ENCODE results near the gene SPINK4.

The SPINK4 gene

DNA sequence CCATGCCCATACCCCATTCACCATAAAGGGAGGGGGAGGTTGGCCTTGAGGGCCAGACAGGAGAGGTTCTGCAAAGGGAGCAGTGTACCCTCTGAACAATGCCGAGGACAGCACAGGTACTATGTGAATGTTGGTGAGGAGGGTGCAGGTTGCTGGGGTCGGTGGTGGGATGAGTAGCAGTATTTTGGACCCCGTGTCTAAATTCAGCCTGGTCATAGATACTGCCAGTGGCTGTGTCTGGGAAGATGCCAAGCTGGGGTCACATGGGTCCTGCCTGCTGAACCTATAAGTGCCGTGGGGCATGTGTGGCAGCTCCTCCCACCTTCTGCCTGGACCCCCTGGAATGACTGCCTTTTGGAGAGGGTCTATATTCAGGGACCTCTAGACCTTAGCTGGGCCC lies 11.4 kb upstream of the SPINK4 start:
- H3K4me1 ChIP-seq (ENCODE audit: control insufficient read depth in 5 of 5, insufficient read depth in 5 of 5, low read length in 5 of 5), result peaks cover 0 to 5% (median 4%) of the 10 kb centered on the region in 5 donors
- H3K4me3 ChIP-seq (ENCODE audit: low read depth in 1 of 5, low read length in 5 of 5), result no peak overlapping the region
- no peaks in the 10 kb centered on the region for H3K36me3 ChIP-seq (ENCODE audit: control insufficient read depth in 5 of 5, insufficient read depth in 5 of 5, low read length in 5 of 5)
- H3K27ac ChIP-seq (ENCODE audit: low read depth, low read length), result no peak overlapping the region
- H3K27me3 ChIP-seq (ENCODE audit: control insufficient read depth in 5 of 5, insufficient read depth in 4 of 5, low read length in 5 of 5), result no peaks in the 10 kb centered on the region
- no peak overlapping the region for H3K9ac ChIP-seq (ENCODE audit: low read length in 5 of 5)
- H3K9me3 ChIP-seq (ENCODE audit: control insufficient read depth in 5 of 5, low read length in 5 of 5), result no peaks in the 10 kb centered on the region

DNA sequence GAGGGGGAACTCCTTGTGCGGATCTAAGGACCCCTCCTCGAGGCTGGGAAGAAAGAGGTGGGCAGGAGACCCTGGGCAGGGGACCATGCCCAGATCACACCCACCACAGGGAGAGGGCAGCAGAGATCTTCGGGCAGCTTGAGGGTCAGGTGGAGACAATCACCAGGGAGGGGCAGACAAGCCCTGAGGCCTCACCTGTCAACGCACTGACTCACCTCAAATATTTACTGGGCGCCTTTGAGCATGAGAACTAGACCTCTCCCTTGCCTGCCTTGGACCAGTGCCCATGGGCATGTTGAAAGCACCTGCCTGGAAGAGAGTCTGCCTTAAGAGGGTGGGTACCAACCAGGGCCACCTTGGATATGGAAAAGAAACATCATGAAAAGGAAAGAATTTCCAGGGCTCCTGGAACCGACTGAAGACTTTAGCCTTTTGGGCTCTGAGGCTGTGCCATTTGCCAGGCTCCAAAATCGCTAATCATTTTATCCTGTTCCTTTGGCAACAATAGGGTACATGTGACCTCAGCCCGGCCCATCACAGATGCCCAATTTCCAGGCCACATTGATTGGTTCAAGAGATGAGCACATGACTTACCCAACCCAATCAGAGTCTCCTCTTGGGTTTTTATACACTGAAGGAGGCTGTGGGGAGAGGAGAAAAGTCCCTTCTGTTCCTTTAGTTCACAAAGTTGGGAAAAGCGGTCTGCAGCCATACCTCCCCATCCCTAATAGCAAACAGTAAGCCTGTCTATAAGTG lies 10.4 kb upstream of the SPINK4 start:
- Histone ChIP-seq H3K27ac (ENCODE audit: low read depth, low read length) (no peak overlapping the region), H3K9ac (ENCODE audit: low read length in 5 of 5) (no peak overlapping the region), H3K4me3 (ENCODE audit: low read depth in 1 of 5, low read length in 5 of 5) (no peak overlapping the region), H3K27me3 (ENCODE audit: control insufficient read depth in 5 of 5, insufficient read depth in 4 of 5, low read length in 5 of 5) (no peaks in the 10 kb centered on the region), H3K36me3 (ENCODE audit: control insufficient read depth in 5 of 5, insufficient read depth in 5 of 5, low read length in 5 of 5) (no peaks in the 10 kb centered on the region), H3K4me1 (ENCODE audit: control insufficient read depth in 5 of 5, insufficient read depth in 5 of 5, low read length in 5 of 5) (peaks cover 0 to 5% (median 4%) of the 10 kb centered on the region in 5 donors), H3K9me3 (ENCODE audit: control insufficient read depth in 5 of 5, low read length in 5 of 5) (no peaks in the 10 kb centered on the region)

DNA sequence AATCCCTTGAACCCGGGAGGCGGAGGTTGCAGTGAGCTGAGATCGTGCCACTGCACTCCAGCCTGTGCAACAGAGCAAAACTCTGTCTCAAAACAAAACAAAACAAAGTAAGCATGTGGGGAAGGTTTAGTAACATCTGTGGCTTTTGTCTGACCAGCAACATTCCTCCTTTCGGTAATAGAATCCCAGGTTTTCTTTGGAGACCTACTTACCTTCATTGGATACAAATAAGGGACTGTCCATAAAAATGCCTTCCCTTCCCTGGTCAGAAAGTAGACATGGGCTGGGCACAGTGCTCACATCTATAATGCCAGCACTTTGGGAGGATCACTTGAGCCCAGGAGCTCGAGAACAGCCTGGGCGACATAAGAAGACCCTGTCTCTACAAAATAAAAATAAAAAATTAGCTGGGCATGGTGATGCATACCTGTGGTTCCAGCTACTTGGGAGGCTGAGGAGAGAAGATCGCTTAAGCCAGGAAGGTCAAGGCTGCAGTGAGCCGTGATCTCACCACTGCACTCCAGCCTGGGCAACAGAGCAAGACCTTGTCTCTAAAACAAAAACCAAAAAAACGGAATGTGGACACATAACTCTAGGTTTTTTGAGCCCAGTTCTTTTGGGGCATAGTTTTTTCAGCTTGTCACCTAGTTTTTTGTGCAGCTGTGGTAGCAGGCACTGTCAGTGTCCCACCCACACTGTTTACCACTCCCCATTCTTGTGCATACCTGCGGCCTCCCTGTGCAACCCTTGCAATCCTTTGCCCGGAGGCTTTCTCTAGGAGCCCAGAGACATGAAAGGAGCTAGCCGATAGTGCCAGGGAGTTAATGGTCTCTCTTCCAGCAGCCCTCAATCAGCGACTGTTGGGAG lies 9.0 kb upstream of the SPINK4 start:
- Histone ChIP-seq H3K4me3 (ENCODE audit: low read depth in 1 of 5, low read length in 5 of 5) (no peak overlapping the region), H3K27ac (ENCODE audit: low read depth, low read length) (no peak overlapping the region), H3K9me3 (ENCODE audit: control insufficient read depth in 5 of 5, low read length in 5 of 5) (no peaks in the 10 kb centered on the region), H3K36me3 (ENCODE audit: control insufficient read depth in 5 of 5, insufficient read depth in 5 of 5, low read length in 5 of 5) (no peaks in the 10 kb centered on the region), H3K27me3 (ENCODE audit: control insufficient read depth in 5 of 5, insufficient read depth in 4 of 5, low read length in 5 of 5) (peaks cover 0 to 3% (median 0%) of the 10 kb centered on the region in 5 donors), H3K9ac (ENCODE audit: low read length in 5 of 5) (no peak overlapping the region), H3K4me1 (ENCODE audit: control insufficient read depth in 5 of 5, insufficient read depth in 5 of 5, low read length in 5 of 5) (peaks cover 0 to 2% (median 0%) of the 10 kb centered on the region in 5 donors)

DNA sequence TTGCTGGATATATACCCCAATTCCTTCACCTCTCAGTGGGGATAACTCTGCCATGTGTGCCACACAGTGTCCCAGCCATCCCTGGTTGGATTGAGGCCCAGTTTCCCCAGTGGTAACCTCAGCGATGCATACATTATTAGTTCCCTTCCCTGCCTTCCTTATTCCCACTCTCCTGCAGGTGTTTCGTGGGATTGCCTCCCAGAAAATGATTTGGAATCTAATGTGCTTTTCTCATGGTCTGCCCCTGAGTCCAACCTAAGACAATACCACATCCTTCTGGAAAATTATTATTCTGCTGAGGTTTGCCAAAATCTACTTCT lies 8.4 kb upstream of the SPINK4 start:
- no peaks in the 10 kb centered on the region for H3K9me3 ChIP-seq (ENCODE audit: control insufficient read depth in 5 of 5, low read length in 5 of 5)
- H3K9ac ChIP-seq (ENCODE audit: low read length in 5 of 5), result no peak overlapping the region
- no peak overlapping the region for H3K4me3 ChIP-seq (ENCODE audit: low read depth in 1 of 5, low read length in 5 of 5)
- H3K4me1 ChIP-seq (ENCODE audit: control insufficient read depth in 5 of 5, insufficient read depth in 5 of 5, low read length in 5 of 5), result no peaks in the 10 kb centered on the region
- no peak overlapping the region for H3K27ac ChIP-seq (ENCODE audit: low read depth, low read length)
- no peaks in the 10 kb centered on the region for H3K36me3 ChIP-seq (ENCODE audit: control insufficient read depth in 5 of 5, insufficient read depth in 5 of 5, low read length in 5 of 5)
- H3K27me3 ChIP-seq (ENCODE audit: control insufficient read depth in 5 of 5, insufficient read depth in 4 of 5, low read length in 5 of 5), result peaks cover 0 to 5% (median 0%) of the 10 kb centered on the region in 5 donors

DNA sequence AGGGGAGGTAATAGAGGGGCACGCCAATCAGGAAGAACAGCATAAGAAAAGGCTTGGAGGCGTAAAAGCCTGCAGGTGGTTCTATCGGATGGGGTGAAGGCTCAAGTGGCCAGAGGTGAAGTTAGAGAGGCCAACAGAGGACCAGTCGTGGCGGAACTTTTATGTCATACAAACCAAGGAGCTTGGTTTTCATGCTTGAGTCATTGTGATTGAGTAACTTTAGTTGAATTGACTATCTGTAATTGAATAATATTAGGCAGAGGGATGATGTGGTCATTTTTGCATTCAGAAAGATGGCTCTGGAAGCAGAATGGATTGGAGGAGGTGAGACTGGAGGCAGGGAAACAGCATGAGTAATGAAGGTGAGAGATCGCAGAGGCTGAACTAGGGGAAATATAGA lies 7.2 kb upstream of the SPINK4 start:
- peaks cover 0 to 5% (median 0%) of the 10 kb centered on the region in 5 donors for H3K27me3 ChIP-seq (ENCODE audit: control insufficient read depth in 5 of 5, insufficient read depth in 4 of 5, low read length in 5 of 5)
- H3K4me3 ChIP-seq (ENCODE audit: low read depth in 1 of 5, low read length in 5 of 5), result no peak overlapping the region
- no peak overlapping the region for H3K9ac ChIP-seq (ENCODE audit: low read length in 5 of 5)
- no peaks in the 10 kb centered on the region for H3K9me3 ChIP-seq (ENCODE audit: control insufficient read depth in 5 of 5, low read length in 5 of 5)
- no peaks in the 10 kb centered on the region for H3K4me1 ChIP-seq (ENCODE audit: control insufficient read depth in 5 of 5, insufficient read depth in 5 of 5, low read length in 5 of 5)
- H3K27ac ChIP-seq (ENCODE audit: low read depth, low read length), result no peak overlapping the region
- H3K36me3 ChIP-seq (ENCODE audit: control insufficient read depth in 5 of 5, insufficient read depth in 5 of 5, low read length in 5 of 5), result no peaks in the 10 kb centered on the region

DNA sequence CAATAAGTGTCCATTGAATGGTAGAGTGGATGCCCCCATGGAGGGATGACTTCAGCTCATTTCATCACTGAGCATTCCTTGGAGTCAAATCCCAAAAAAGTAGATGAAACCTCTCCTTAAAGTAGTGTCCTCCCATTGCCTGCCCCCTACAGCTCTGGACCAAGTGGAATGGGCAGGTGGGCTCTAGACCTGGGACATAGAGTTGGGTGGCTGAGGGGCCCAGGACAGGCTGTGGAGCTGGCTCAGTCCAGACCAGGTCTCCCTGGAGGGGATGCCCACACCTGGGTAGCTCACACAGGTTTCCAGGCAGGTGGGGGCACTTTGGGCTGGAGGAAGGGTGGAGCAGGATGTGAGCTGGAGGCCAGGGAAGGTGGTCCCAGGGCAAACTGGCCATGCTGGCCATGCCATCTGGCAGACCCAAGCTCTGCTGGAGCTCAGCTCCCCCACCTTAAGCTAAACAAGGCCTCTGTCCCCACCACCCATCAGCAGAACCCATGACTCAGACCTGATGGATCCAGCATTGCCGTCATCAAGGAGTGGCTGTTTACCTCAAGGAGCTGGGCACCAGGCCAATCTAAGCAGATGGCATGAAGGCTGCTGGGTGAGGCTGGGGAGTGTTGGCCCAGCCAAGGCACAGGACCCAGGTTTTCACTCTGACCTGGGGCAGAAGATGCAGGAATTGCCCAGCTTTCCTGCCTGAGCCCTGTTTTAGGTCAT lies 6.2 kb upstream of the SPINK4 start:
- no peaks in the 10 kb centered on the region for H3K4me1 ChIP-seq (ENCODE audit: control insufficient read depth in 5 of 5, insufficient read depth in 5 of 5, low read length in 5 of 5)
- no peaks in the 10 kb centered on the region for H3K36me3 ChIP-seq (ENCODE audit: control insufficient read depth in 5 of 5, insufficient read depth in 5 of 5, low read length in 5 of 5)
- no peaks in the 10 kb centered on the region for H3K9me3 ChIP-seq (ENCODE audit: control insufficient read depth in 5 of 5, low read length in 5 of 5)
- no peak overlapping the region for H3K9ac ChIP-seq (ENCODE audit: low read length in 5 of 5)
- H3K4me3 ChIP-seq (ENCODE audit: low read depth in 1 of 5, low read length in 5 of 5), result no peak overlapping the region
- H3K27ac ChIP-seq (ENCODE audit: low read depth, low read length), result no peak overlapping the region
- peaks cover 0 to 5% (median 0%) of the 10 kb centered on the region in 5 donors for H3K27me3 ChIP-seq (ENCODE audit: control insufficient read depth in 5 of 5, insufficient read depth in 4 of 5, low read length in 5 of 5)

DNA sequence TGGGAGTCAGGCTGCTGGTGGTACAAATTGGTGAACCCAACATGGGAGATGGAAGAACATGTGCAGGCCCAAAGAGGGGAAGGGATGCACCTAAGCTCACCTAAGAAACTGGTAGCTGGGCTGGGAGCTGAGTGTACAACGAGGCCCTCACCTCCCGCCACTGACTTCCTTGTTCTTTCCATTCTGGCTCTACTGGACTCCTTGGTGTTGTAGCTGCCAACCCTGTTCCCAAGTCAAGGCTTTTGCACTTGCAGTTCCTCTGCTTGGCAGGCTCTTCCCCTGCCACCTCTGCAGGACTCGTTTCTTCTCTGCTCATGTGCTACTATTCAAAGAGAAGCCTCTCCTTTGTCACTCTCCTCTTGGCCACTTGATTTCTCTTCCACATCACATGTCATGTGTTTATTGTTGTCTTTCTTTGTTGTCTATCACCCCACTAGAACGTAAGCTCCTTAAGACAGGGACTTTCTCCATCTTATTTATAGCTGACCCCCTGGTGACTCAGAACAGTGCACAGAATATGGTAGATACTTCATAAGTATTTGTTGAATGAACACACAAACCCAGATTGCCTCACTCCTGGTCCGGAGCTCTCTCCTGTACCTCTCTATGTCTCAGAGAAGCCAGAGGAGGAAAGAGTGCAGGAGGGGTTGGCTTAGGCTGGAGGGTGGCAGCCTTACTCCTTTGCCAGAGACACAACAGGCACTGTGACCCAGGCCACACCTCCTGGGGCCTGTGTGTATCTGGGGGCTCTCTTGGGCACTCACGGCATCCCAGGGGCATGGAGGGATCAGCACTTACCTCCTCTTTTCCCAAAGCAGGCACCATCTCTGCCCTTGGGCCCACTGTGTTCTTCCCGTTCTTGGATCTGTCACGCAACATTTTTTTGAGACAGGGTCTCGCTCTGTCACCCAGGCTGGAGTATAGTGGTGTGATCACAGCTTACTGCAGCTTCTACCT lies 5.2 kb upstream of the SPINK4 start:
- no peak overlapping the region for H3K9ac ChIP-seq (ENCODE audit: low read length in 5 of 5)
- H3K4me1 ChIP-seq (ENCODE audit: control insufficient read depth in 5 of 5, insufficient read depth in 5 of 5, low read length in 5 of 5), result peaks cover 0 to 5% (median 0%) of the 10 kb centered on the region in 5 donors
- H3K9me3 ChIP-seq (ENCODE audit: control insufficient read depth in 5 of 5, low read length in 5 of 5), result no peaks in the 10 kb centered on the region
- H3K36me3 ChIP-seq (ENCODE audit: control insufficient read depth in 5 of 5, insufficient read depth in 5 of 5, low read length in 5 of 5), result no peaks in the 10 kb centered on the region
- H3K27ac ChIP-seq (ENCODE audit: low read depth, low read length), result no peak overlapping the region
- peaks cover 0 to 5% (median 0%) of the 10 kb centered on the region in 5 donors for H3K27me3 ChIP-seq (ENCODE audit: control insufficient read depth in 5 of 5, insufficient read depth in 4 of 5, low read length in 5 of 5)
- H3K4me3 ChIP-seq (ENCODE audit: low read depth in 1 of 5, low read length in 5 of 5), result no peak overlapping the region

DNA sequence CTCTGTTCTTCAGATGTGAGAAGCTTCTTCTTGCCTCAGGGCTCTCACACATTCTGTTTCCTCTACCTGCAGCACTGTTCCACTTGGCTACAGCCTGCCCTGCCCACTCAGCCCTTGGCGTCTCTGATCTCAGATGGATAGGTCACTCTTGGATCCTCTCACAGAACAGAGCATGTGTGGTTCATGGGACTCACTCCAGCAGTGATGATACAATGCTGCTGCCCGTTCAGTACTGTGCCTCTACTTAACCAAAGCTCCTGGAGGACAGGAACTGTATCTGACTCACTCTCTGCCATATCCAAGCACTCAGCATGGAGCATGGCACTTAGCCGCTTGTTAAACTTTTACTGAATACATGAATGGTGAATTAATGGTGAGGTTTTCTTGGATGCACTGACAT lies 3.4 kb upstream of the SPINK4 start:
- H3K9me3 ChIP-seq (ENCODE audit: control insufficient read depth in 5 of 5, low read length in 5 of 5), result no peaks in the 10 kb centered on the region
- peaks cover 0 to 5% (median 3%) of the 10 kb centered on the region in 5 donors for H3K27me3 ChIP-seq (ENCODE audit: control insufficient read depth in 5 of 5, insufficient read depth in 4 of 5, low read length in 5 of 5)

DNA sequence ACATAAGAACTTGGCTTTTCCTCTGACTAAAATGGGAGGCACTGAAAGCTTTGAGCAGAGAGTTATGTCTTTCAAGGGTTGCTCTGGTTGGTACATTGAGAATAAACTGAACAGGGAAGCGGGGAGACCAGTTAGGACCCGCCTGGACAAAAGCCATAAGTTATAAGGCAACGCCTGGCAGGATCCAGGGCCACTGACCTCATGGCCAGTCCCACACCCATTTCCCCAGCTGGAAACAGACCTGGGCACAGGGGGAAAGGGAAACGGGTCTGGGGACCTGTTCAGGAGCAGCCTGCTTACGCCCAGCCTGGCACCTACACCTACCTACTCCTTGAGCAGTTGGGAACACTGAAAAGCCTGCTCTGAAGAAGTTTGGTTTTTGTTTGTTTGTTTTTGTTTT lies 1.3 kb downstream of the SPINK4 start:
- Histone ChIP-seq H3K4me3 (ENCODE audit: low read depth in 1 of 5, low read length in 5 of 5) (no peak overlapping the region), H3K4me1 (ENCODE audit: control insufficient read depth in 5 of 5, insufficient read depth in 5 of 5, low read length in 5 of 5) (peaks cover 0 to 9% (median 0%) of the 10 kb centered on the region in 5 donors), H3K27ac (ENCODE audit: low read depth, low read length) (no peak overlapping the region), H3K36me3 (ENCODE audit: control insufficient read depth in 5 of 5, insufficient read depth in 5 of 5, low read length in 5 of 5) (no peaks in the 10 kb centered on the region), H3K9ac (ENCODE audit: low read length in 5 of 5) (no peak overlapping the region), H3K27me3 (ENCODE audit: control insufficient read depth in 5 of 5, insufficient read depth in 4 of 5, low read length in 5 of 5) (peaks cover 0 to 4% (median 0%) of the 10 kb centered on the region in 5 donors), H3K9me3 (ENCODE audit: control insufficient read depth in 5 of 5, low read length in 5 of 5) (no peaks in the 10 kb centered on the region)

More for the DNA sequence above, 3.4 kb upstream of the SPINK4 start:
- H3K36me3 ChIP-seq (ENCODE audit: control insufficient read depth in 5 of 5, insufficient read depth in 5 of 5, low read length in 5 of 5), result no peaks in the 10 kb centered on the region
- peaks cover 0 to 9% (median 0%) of the 10 kb centered on the region in 5 donors for H3K4me1 ChIP-seq (ENCODE audit: control insufficient read depth in 5 of 5, insufficient read depth in 5 of 5, low read length in 5 of 5)
- H3K4me3 ChIP-seq (ENCODE audit: low read depth in 1 of 5, low read length in 5 of 5), result no peak overlapping the region
- H3K9ac ChIP-seq (ENCODE audit: low read length in 5 of 5), result no peak overlapping the region
- no peak overlapping the region for H3K27ac ChIP-seq (ENCODE audit: low read depth, low read length)
